Astrocyte of the hippocampus (primary cell): ENCODE measurements around the gene OSTN.
"Not testable (repeated sequence)": the region's sequence is repeated elsewhere in the genome, so short reads cannot be mapped to it uniquely, and the experiment has no call there.

ENCODE experiments used
- DNase-seq: peaks from one replicate; pipeline ENCODE4 v3.0.0; 2011; ENCODE audit warnings: low read depth, low spot score

The OSTN gene

GRCh38 chr3:191234216-191234615 is 35.2 kb downstream of the OSTN start:
- no peak for DNase-seq

- DNase-seq = peak; percentile 43
Measured at GRCh38 chr3:191235331-191236314, 36.6 kb downstream of the OSTN start.

- peak; percentile 26 for DNase-seq
Measured at GRCh38 chr3:191236646-191237045, 37.6 kb downstream of the OSTN start.

DNA sequence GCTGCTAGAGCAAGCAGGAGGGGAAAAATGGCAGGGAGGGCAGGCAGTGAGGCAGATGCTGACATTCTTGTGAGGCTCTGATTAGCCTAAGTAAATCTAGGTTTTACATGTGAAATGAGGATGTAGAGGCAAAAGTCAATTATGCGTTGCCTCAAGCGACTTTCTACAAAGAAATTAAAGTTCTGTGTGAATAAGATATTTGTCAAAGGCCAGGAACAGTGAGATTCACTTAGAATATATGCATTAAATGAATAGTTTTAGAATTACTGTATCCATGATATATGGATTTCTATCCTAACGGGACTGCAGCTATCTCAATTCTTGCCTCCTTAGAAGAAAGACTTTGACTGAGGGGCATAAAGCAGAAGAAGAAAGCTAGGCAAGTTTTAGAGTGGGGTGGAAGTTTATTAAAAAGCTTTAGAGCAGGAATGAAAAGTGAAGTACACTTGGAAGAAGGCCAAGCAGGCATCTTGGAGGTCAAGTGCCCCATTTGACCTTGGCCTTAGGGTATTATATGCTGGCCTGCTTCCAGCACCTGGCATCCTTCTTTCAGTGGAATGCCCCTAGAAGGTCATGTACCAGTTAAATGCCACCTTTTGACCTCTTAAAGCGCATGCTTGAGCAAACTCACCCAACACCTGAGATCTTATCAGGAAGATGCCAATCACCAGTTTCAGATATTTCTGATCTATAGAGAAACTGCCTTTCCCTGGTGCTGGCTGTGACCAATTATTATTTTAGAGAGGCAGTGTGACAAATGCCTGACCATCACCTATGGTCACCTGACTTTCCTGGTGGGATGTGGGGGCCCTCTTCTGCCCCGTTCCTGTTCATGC is 38.2 kb downstream of the OSTN start:
- DNase-seq = no peak

GRCh38 chr3:191238321-191238817 is 39.3 kb downstream of the OSTN start:
- DNase-seq = peak; percentile 20

- DNase-seq = no peak
Measured at GRCh38 chr3:191239407-191240031, 40.5 kb downstream of the OSTN start.

DNA sequence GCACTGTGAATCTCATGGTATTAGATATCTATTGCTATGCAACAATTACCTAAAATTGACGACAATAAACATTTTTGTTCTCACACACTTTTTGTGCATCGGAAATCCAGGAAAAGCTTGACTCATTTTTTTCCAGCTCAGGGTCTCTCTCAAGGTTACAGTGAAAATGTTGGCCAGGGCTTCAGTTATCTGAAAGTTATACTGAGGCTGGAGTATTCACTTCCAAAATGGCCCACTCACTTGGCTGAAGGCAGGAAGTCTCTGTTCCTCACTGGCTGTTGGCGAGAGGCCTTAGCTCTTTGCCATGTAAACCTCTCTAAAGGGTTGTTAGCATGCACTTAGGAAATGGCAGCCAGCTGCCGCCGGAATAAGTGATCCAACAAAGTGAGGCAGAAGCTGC is 41.4 kb downstream of the OSTN start:
- DNase-seq = no peak

- no peak for DNase-seq
Measured at GRCh38 chr3:191244242-191244867, 45.3 kb downstream of the OSTN start.

DNA sequence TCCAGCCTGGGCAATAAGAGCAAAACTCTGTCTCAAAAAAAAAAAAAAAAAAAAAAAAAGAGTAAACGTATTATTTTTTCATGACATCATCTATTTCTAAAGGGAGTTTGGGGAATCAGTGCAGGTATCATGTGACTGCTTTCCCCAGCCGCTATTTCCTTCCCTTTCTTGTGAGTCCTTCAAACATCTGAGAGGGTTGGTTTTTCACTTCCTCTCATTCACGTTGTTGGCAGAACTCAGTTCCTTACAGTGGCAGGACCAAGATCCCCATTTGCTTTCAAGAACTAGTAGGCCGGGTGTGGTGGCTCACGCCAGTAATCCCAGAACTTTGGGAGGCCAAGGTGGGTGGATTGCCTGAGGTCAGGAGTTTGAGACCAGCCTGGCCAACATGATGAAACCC is 47.0 kb downstream of the OSTN start:
- DNase-seq = not testable (repeated sequence)

DNA sequence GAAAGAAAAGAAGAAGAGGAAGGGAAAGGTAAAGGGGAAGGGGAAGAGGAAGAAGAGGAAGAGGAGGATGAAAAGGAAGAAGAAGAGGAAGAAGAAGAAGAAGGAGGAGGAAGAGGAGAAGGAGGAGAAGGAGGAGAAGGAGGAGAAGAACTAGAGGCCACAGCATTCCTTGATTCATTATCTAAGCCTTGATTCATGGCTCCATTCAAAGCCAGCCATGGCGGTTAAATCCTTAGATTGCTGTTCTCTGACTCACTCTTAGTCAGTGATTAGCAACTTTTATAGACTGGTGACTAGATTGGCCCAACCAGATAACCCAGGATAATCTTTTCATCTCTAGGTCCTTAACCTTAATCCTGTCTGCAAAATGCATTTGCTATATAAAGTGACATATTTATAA is 47.6 kb downstream of the OSTN start:
- peak; percentile 81 for DNase-seq

DNA sequence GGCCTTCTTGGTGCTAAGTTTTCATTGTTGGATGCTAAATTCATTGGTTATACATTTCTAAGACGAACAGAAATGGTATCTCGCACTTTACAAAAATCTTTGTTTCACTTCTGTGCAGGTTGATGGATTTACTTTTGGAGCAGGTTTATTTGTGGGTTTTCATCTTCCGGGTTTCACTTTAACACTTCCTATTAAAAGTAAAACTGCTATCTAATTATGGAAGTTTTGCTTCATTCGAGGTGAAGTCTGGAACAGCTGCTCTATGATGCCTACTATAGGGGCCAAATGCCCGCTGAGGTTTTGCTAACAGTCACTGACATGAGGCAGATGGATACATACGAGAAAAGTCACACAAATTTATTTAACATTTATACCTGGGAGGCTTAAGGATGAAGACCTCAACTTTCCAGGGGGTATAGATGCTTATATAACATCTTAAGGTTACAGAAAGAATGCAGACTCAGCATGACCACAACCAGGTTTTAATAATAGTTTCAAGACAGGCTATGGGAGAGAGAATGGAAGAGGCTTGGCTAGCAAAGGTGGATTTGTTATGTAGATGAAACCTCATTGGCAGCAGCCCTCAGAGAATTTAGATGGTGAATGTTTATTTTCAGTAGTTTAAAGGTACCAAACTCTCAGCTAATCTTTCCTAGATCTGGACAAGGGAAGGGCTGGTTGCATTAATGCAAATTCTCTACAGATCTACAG is 54.2 kb downstream of the OSTN start:
- DNase-seq = no peak

DNA sequence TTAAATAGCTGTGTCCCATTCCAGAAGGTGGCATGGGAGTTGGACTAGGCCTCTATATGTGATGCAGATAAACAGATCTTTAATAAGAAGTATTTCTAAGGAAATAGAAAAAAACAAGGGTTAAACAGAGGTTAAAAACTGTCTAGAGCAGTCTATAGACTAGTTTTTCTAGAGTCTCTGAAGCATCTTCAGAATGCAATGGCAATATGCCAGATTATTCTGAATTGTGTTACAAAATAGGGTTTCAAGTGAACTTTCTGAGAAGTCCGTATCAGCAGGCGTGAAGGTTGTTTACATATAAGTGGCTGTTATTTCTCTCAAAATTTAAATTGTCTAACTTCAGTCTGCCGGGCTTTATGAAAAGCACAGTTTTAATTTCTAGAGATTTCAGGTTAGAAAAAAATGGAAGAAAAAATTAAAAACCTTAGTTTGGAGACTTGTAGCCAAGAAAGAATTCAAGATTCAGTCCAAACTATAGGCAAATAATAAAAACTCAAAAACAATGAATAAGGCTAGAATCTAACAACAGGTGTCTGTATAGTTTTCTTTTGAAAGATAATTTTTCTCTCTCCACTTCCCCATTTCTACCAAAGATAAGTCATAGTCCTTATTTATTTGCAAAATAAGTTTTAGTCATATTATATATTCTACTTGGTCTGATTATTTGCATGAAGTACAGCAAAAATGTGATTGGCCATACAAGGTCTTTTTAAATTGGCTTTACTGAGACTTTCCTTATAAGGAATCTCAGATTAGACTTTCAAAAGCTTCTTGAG is 55.2 kb downstream of the OSTN start:
- DNase-seq = no peak

- no peak for DNase-seq
Measured at GRCh38 chr3:191255156-191255555, 56.1 kb downstream of the OSTN start.

- no peak for DNase-seq
Measured at GRCh38 chr3:191256405-191256804, 57.4 kb downstream of the OSTN start.

DNA sequence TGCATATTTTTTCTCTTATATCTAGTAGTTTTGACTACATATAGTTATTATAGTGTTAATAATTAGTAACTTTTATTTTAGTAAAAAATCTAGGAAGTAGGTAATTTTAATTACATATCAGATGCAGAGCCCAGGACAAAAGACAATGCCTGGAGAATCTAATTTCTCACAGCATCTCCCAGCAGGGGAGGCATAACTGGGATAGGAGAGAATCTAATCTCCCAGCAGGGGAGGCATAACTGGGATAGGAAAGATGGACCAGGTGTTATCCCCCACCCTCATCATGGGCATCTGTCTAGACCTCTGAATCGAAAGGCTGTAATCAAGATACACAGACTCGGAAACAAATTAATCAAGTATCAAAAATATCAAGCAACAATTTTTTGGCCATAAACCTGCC is 58.2 kb downstream of the OSTN start:
- DNase-seq = no peak

GRCh38 chr3:191259486-191259885 is 60.4 kb downstream of the OSTN start:
- no peak for DNase-seq

- no peak for DNase-seq
Measured at GRCh38 chr3:191260431-191261303, 61.6 kb downstream of the OSTN start.

GRCh38 chr3:191261304-191261638 is 62.2 kb downstream of the OSTN start:
- no peak for DNase-seq

DNA sequence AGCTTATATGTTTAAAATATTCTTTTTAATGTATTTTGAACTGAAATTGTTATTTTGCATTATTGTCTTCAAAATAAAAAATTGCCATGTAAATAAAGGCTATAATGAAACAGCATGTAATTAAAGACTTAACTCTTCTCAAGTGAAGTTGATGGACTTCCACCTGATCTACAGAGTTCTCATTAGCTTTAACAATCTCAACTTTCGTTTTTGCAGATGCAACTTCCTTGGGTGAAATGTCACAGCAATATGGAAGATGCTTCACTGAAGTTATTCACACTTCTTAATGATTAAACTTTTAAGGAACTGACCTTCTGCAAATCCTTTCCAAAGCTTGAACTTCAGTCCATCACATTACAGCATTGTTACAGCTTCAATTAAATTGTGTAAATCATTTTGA is 63.6 kb downstream of the OSTN start:
- no peak for DNase-seq
